GM23338 (cell line): Measurements from ENCODE around the gene TEX36. TPM values are rescaled to one million over a fixed set of nuclear protein-coding genes. Genes with fewer than 3 reads are reported as not detected.

Source experiments
- ATAC-seq: fragments of 200-7000 bp; cut with Tn5 transposase; 3 replicates; pipeline ENCODE4 v1.9.1; 2020
- DNase-seq: peaks from one replicate; pipeline ENCODE4 v3.0.0-alpha.2; 2015; ENCODE audit warnings: low spot score
- H2AFZ ChIP-seq: fragments of 200-600 bp; sonication (generic); 2 replicates; pipeline ENCODE4 v1.8.0; 2016; ENCODE audit warnings: antibody characterized with exemption, mild to moderate bottlenecking, moderate library complexity
- H3F3A ChIP-seq: fragments of 200-600 bp; sonication (generic); replicated peaks from 2 replicates; pipeline ENCODE4 v1.8.0; 2017; ENCODE audit warnings: antibody characterized with exemption, mixed run types, low read depth
- H3K27ac ChIP-seq: fragments of 200-600 bp; sonication (generic); 2 replicates; pipeline ENCODE4 v1.6.1; 2016; ENCODE audit warnings: low read depth
- H3K27me3 ChIP-seq: fragments of 200-600 bp; sonication (generic); 2 replicates; pipeline ENCODE4 v1.8.0; 2016; ENCODE audit warnings: mild to moderate bottlenecking, mixed run types, moderate library complexity; ENCODE audit not compliant: insufficient read depth
- H3K36me3 ChIP-seq: fragments of 200-600 bp; sonication (generic); 2 replicates; pipeline ENCODE4 v1.8.0; 2016; ENCODE audit warnings: mild to moderate bottlenecking; ENCODE audit not compliant: insufficient read depth
- H3K4me1 ChIP-seq: fragments of 200-600 bp; sonication (generic); 2 replicates; pipeline ENCODE4 v1.8.0; 2016; ENCODE audit warnings: mild to moderate bottlenecking, moderate library complexity; ENCODE audit not compliant: insufficient read depth
- H3K4me2 ChIP-seq: fragments of 200-600 bp; sonication (generic); 2 replicates; pipeline ENCODE4 v1.7.1; 2017; ENCODE audit warnings: mixed run types
- H3K4me3 ChIP-seq: fragments of 200-600 bp; sonication (generic); 2 replicates; pipeline ENCODE4 v1.6.1; 2016; ENCODE audit warnings: mixed run types
- H3K79me2 ChIP-seq: fragments of 200-600 bp; sonication (generic); replicated peaks from 2 replicates; pipeline ENCODE4 v1.8.0; 2017; ENCODE audit warnings: mild to moderate bottlenecking; ENCODE audit not compliant: insufficient read depth
- H3K9me2 ChIP-seq: fragments of 200-600 bp; sonication (generic); 2 replicates; pipeline ENCODE4 v1.8.0; 2017; ENCODE audit not compliant: insufficient read depth
- H4K20me1 ChIP-seq: fragments of 200-600 bp; sonication (generic); replicated peaks from 2 replicates; pipeline ENCODE4 v1.8.0; 2017; ENCODE audit warnings: mild to moderate bottlenecking; ENCODE audit not compliant: insufficient read depth
- H3K27ac Mint-ChIP-seq: 2 replicates; pipeline ENCODE4 v1.8.0; 2020; ENCODE audit warnings: inconsistent platforms, mild to moderate bottlenecking, moderate library complexity, mixed read lengths
- H3K27me3 Mint-ChIP-seq: 3 replicates; pipeline ENCODE4 v1.8.0; 2022; ENCODE audit warnings: low read depth, mild to moderate bottlenecking, moderate library complexity, mixed read lengths, inconsistent platforms; ENCODE audit not compliant: insufficient read depth, poor library complexity
- H3K36me3 Mint-ChIP-seq: 3 replicates; pipeline ENCODE4 v1.8.0; 2021; ENCODE audit warnings: low read depth, mild to moderate bottlenecking, inconsistent platforms, moderate library complexity, mixed read lengths
- H3K4me1 Mint-ChIP-seq: 3 replicates; pipeline ENCODE4 v1.8.0; 2020; ENCODE audit warnings: mild to moderate bottlenecking, inconsistent platforms, mixed read lengths
- H3K4me3 Mint-ChIP-seq: 3 replicates; pipeline ENCODE4 v1.8.0; 2021; ENCODE audit warnings: moderate library complexity, mild to moderate bottlenecking, inconsistent platforms, mixed read lengths
- H3K9me3 Mint-ChIP-seq: 3 replicates; pipeline ENCODE4 v1.8.0; 2020; ENCODE audit warnings: moderate library complexity, mild to moderate bottlenecking, inconsistent platforms, mixed read lengths
- CREB1 ChIP-seq: fragments of 250-450 bp; sonication (Bioruptor Pico); IDR thresholded peaks from 2 replicates; pipeline ENCODE4 v1.5.0; 2020; ENCODE audit warnings: low read depth, mild to moderate bottlenecking, moderate library complexity
- ETS1 ChIP-seq: IDR thresholded peaks from 2 replicates; pipeline ENCODE4 v1.6.1; 2016; ENCODE audit warnings: antibody characterized with exemption
- EZH2 ChIP-seq: fragments of 200-600 bp; sonication (generic); IDR thresholded peaks from one replicate; pipeline ENCODE4 v1.8.0; 2017; ENCODE audit warnings: antibody characterized with exemption, mild to moderate bottlenecking, low read depth; ENCODE audit not compliant: unreplicated experiment
- EZH2phosphoT487 ChIP-seq: fragments of 200-600 bp; sonication (generic); IDR thresholded peaks from one replicate; pipeline ENCODE4 v1.8.1; 2018; ENCODE audit warnings: antibody characterized with exemption; ENCODE audit not compliant: unreplicated experiment
- JUNB ChIP-seq: IDR thresholded peaks from one replicate; pipeline ENCODE4 v1.6.1; 2016; ENCODE audit warnings: antibody characterized with exemption; ENCODE audit not compliant: unreplicated experiment
- NANOG ChIP-seq: IDR thresholded peaks from 2 replicates; pipeline ENCODE4 v1.6.1; 2016; ENCODE audit warnings: antibody characterized with exemption, borderline replicate concordance
- POLR2AphosphoS5 ChIP-seq: IDR thresholded peaks from 2 replicates; pipeline ENCODE4 v1.6.1; 2016; ENCODE audit warnings: antibody characterized with exemption, low read depth
- REST ChIP-seq: IDR thresholded peaks from one replicate; pipeline ENCODE4 v1.6.1; 2018; ENCODE audit warnings: antibody characterized with exemption; ENCODE audit not compliant: unreplicated experiment
- STAT1 ChIP-seq: IDR thresholded peaks from one replicate; pipeline ENCODE4 v1.6.1; 2016; ENCODE audit warnings: antibody characterized with exemption; ENCODE audit not compliant: unreplicated experiment
- ZNF114 ChIP-seq: fragments of 250-450 bp; sonication (Bioruptor Pico); IDR thresholded peaks from 2 replicates; pipeline ENCODE4 v1.5.0; 2020; ENCODE audit warnings: mild to moderate bottlenecking, moderate library complexity
- ZNF331 ChIP-seq: fragments of 250-450 bp; sonication (Bioruptor Pico); IDR thresholded peaks from 2 replicates; pipeline ENCODE4 v1.5.0; 2020; ENCODE audit warnings: low read depth, mild to moderate bottlenecking, moderate library complexity
- polyA plus RNA-seq: library from polyadenylated mRNA; unstranded; fragments of >200 nt; fragmentation: Nextera tagmentation; extraction: Ambion mirVana; gene quantifications from 2 replicates; pipeline ENCODE4 v1.2.1, GENCODE V29; 2016
- total RNA-seq: library from RNA; depleted of rRNA; stranded (reverse); fragments of >200 nt; shearing (Covaris generic); gene quantifications from 2 replicates; pipeline ENCODE4 v1.2.3, GENCODE V29; 2014
- TF ChIP-seq, protein P1 (sequence below): fragments of 250-450 bp; sonication (Bioruptor Pico); IDR thresholded peaks from 2 replicates; pipeline ENCODE4 v1.5.0; 2020; ENCODE audit warnings: mild to moderate bottlenecking, moderate library complexity
- TF ChIP-seq, protein P2 (sequence below), 2 experiments: fragments of 200-600 bp in 1 of 2; sonication (generic) in 1 of 2; conservative IDR thresholded peaks; 2 replicates each; pipeline versions ENCODE4 v1.5.1 to v1.6.1; 2016 to 2017; ENCODE audit warnings: antibody characterized with exemption in 2 of 2, low read depth in 2 of 2, mild to moderate bottlenecking in 2 of 2, moderate library complexity in 1 of 2

Gene TEX36
- total and polyA plus RNA-seq, 2 experiments from 2014 or later: not detected

- Mint-ChIP-seq H3K27ac (no peak overlapping the region), H3K4me1 (no peaks in the 10 kb centered on the region), H3K9me3 (no peaks in the 10 kb centered on the region), H3K27me3 (no peaks in the 10 kb centered on the region), H3K36me3 (peaks cover 84% of the 10 kb centered on the region), H3K4me3 (no peak overlapping the region)
- H3F3A ChIP-seq: no peaks in the 10 kb centered on the region
- H4K20me1 ChIP-seq: 0 out of 2 replicates have a peak, but pooled peaks cover 4% of the 10 kb centered on the region
- H3K36me3 ChIP-seq: peaks cover 83% of the 10 kb centered on the region
- H2AFZ ChIP-seq: no peak overlapping the region
- no peak for DNase-seq
- ATAC-seq: no peak
- no peak overlapping the region for H3K27ac ChIP-seq
- H3K4me2 ChIP-seq: no peak overlapping the region
- TF ChIP-seq REST (no peak), EZH2phosphoT487 (no peak), ZNF114 (CRISPR knock-in tag) (no peak), NANOG (no peak), POLR2AphosphoS5 (no peak), ETS1 (no peak), STAT1 (no peak), EZH2 (no peak), CREB1 (CRISPR knock-in tag) (no peak), JUNB (no peak), ZNF331 (no peak)
- TF ChIP-seq, protein P1, sequence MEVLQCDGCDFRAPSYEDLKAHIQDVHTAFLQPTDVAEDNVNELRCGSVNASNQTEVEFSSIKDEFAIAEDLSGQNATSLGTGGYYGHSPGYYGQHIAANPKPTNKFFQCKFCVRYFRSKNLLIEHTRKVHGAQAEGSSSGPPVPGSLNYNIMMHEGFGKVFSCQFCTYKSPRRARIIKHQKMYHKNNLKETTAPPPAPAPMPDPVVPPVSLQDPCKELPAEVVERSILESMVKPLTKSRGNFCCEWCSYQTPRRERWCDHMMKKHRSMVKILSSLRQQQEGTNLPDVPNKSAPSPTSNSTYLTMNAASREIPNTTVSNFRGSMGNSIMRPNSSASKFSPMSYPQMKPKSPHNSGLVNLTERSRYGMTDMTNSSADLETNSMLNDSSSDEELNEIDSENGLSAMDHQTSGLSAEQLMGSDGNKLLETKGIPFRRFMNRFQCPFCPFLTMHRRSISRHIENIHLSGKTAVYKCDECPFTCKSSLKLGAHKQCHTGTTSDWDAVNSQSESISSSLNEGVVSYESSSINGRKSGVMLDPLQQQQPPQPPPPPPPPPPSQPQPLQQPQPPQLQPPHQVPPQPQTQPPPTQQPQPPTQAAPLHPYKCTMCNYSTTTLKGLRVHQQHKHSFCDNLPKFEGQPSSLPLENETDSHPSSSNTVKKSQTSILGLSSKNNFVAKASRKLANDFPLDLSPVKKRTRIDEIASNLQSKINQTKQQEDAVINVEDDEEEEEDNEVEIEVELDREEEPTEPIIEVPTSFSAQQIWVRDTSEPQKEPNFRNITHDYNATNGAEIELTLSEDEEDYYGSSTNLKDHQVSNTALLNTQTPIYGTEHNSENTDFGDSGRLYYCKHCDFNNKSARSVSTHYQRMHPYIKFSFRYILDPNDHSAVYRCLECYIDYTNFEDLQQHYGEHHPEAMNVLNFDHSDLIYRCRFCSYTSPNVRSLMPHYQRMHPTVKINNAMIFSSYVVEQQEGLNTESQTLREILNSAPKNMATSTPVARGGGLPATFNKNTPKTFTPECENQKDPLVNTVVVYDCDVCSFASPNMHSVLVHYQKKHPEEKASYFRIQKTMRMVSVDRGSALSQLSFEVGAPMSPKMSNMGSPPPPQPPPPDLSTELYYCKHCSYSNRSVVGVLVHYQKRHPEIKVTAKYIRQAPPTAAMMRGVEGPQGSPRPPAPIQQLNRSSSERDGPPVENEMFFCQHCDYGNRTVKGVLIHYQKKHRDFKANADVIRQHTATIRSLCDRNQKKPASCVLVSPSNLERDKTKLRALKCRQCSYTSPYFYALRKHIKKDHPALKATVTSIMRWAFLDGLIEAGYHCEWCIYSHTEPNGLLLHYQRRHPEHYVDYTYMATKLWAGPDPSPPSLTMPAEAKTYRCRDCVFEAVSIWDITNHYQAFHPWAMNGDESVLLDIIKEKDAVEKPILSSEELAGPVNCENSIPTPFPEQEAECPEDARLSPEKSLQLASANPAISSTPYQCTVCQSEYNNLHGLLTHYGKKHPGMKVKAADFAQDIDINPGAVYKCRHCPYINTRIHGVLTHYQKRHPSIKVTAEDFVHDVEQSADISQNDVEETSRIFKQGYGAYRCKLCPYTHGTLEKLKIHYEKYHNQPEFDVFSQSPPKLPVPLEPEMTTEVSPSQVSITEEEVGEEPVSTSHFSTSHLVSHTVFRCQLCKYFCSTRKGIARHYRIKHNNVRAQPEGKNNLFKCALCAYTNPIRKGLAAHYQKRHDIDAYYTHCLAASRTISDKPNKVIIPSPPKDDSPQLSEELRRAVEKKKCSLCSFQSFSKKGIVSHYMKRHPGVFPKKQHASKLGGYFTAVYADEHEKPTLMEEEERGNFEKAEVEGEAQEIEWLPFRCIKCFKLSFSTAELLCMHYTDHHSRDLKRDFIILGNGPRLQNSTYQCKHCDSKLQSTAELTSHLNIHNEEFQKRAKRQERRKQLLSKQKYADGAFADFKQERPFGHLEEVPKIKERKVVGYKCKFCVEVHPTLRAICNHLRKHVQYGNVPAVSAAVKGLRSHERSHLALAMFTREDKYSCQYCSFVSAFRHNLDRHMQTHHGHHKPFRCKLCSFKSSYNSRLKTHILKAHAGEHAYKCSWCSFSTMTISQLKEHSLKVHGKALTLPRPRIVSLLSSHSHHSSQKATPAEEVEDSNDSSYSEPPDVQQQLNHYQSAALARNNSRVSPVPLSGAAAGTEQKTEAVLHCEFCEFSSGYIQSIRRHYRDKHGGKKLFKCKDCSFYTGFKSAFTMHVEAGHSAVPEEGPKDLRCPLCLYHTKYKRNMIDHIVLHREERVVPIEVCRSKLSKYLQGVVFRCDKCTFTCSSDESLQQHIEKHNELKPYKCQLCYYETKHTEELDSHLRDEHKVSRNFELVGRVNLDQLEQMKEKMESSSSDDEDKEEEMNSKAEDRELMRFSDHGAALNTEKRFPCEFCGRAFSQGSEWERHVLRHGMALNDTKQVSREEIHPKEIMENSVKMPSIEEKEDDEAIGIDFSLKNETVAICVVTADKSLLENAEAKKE: no peak
- TF ChIP-seq, protein P2, sequence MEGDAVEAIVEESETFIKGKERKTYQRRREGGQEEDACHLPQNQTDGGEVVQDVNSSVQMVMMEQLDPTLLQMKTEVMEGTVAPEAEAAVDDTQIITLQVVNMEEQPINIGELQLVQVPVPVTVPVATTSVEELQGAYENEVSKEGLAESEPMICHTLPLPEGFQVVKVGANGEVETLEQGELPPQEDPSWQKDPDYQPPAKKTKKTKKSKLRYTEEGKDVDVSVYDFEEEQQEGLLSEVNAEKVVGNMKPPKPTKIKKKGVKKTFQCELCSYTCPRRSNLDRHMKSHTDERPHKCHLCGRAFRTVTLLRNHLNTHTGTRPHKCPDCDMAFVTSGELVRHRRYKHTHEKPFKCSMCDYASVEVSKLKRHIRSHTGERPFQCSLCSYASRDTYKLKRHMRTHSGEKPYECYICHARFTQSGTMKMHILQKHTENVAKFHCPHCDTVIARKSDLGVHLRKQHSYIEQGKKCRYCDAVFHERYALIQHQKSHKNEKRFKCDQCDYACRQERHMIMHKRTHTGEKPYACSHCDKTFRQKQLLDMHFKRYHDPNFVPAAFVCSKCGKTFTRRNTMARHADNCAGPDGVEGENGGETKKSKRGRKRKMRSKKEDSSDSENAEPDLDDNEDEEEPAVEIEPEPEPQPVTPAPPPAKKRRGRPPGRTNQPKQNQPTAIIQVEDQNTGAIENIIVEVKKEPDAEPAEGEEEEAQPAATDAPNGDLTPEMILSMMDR (conservative IDR thresholded peaks at IDR 0.05; ENCODE audit: low read depth in 2 of 2): no peak
- no peaks in the 10 kb centered on the region for H3K4me1 ChIP-seq
- H3K27me3 ChIP-seq: no peaks in the 10 kb centered on the region
- no peaks in the 10 kb centered on the region for H3K9me2 ChIP-seq
- H3K4me3 ChIP-seq: no peak overlapping the region
- peaks cover 4% of the 10 kb centered on the region; the same call in 1 of the 2 replicates for H3K79me2 ChIP-seq
Observed at GRCh38 chr10:125727436-125727835, 44.5 kb upstream of the TEX36 start.
